HS-5 (cell line): ENCODE results near the gene SCYGR2.

ENCODE experiments used
- DNase-seq: peaks from one replicate; pipeline ENCODE4 v3.0.0-alpha.2; 2012; ENCODE audit warnings: low read depth

The SCYGR2 gene

DNA sequence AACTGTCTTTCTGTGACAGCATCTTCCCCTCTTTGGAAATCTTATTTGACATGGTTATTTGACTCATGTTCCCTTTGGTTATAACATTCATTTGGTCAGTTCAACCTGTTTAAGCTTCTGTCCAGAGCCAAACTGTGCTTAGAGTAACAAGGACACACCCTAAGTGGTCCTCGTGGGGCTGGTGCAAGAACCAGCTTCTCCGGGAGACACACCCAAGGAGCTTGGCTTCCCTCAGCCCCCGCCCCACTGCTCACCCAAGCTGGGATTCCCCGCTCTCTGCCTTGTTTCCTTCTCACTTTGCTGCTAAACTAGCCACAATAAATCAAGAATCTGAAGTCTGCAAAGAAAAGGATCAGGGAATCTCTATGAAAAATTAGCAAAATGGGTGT is 14.6 kb downstream of the SCYGR2 start:
- DNase-seq: no peak

DNA sequence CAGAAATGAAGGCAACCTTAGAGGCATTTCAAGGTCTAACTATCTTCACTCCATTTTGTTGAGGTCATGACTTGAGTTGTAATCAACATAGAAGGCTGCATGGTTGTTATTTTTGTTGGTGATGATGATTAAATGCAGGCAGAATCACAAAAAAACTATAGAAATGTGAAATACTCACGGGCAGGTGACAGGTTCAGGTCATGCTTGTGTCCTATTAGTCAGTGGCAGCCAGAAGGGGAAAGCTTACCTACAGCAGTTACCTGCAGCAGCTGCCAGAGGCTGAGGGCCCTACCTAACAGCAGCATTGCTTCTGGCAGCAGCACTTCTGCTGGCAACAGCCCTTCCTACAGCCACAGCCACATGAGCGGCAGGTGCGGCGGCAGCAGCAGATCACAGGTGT is 15.6 kb downstream of the SCYGR2 start:
- DNase-seq: no peak

DNA sequence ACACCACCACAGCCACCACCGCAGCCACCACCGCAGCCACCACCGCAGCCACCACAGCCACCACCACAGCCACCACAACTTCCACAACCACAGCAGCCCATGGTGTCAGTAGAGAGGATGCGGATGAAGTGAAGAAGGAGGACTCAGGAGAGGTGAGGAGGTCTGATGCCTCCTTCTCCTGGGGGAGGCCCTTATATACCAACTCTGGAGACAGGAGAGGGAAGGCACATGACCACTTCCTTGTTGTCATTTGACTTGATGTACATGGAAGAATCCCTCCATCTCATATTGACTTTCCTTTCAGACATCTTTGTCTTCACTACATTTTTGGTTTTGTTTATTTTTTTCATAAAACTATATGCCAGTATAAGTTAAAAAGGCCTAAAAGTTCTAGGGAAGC is 16.0 kb downstream of the SCYGR2 start, which contains the start of gene SCYGR3:
TSS of gene SCYGR3 (minus strand) at position 101 of the 400 bp plus-strand sequence. CDS start at position 101, 0 bp downstream.
- no peak for DNase-seq

DNA sequence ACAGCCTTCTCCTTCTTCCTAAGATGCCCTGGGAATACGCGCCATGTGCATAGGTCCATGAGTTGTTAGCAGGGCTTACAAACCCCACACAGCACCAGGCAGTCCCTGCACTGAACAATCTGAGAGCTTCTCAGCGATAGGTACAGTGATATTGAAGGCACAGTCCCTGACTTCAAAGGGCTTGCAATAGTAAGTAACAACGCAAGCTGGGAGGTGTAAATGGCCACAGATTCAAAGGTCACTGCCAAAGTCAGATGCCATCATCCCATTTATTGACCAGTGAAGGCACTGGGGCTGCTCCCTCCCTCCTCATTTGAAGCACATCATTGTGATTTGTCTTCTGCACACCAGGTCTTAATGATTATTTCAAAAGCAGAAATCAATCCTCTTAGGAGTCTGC is 16.5 kb downstream of the SCYGR2 start:
- DNase-seq: no peak

DNA sequence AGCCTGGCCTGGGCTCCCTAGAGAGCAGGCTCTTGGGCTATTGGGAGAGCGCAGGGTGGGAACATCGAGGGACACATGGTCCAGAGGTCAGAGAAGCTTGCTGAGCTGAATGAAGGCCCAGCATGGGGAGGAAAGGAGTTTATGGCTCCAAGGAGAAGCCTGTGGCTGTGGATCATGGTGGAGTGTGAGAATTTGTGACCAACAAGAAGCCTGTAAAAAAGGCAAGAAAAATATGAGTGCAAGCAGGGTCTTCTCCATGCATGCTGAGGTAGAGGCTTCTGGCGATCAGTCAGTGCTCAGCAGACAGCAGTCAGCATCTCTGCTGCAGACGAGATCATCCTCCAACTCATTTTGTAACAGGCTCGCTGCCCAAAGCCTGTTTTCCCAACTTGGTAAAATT is 17.2 kb downstream of the SCYGR2 start:
- no peak for DNase-seq

DNA sequence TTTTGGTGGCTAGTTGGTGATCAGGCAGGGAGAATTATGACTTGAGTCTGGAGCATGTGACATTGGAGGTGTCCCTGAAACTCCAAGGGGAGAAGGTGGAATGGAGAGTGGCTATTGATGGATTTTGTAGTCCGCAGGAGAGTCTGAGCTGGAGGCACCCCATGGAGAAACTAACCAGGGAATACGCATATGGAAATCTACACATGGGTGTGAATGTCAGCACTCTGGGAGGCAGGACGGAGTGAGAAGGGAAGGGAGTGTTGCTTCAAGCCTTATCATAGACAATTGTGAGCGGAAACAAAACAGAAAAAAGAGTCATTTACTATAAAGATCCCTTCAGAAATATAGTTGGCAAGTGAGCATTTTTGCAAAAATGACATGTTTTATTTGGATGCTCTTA is 17.9 kb downstream of the SCYGR2 start:
- DNase-seq: no peak

DNA sequence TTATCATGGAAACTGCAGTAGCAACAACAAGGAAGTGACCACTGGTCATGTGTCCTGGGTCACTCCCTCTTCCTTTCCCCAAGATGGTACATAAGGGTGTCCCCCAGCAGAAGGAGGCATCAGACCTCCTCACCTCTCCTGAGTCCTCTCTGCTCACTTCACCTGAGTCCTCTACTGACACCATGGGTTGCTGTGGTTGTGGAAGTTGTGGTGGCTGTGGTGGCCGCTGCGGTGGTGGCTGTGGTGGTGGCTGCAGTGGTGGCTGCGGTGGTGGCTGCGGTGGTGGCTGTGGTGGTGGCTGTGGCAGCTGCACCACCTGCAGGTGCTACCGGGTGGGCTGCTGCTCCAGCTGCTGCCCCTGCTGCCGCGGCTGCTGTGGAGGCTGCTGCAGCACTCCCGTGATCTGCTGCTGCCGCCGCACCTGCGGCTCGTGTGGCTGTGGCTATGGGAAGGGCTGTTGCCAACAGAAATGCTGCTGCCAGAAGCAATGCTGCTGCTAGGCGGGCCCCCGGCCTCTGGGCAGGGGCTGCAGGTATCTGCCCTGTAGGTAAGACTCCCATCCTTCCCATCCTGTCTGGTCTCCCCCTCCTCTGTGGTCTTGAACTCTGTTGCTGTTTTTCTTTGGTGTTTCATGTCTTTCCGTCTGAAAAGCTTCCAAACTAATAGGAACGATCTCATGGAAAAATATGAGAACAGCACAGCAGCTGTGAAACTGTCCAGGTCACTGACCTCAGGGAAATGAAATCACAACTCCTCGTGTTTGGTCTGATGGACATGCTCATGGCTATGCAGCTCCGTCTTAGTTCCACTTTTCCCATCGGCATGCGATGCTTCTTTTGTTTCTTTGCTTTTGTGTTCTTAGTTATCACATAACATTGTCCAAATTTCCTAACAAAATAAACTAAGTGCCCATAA is 18.9 kb downstream of the SCYGR2 start, which contains the start of gene SCYGR4:
TSS of gene SCYGR4 (plus strand) at position 183 of the 915 bp plus-strand sequence. CDS start at position 183, 0 bp downstream.
- no peak for DNase-seq

DNA sequence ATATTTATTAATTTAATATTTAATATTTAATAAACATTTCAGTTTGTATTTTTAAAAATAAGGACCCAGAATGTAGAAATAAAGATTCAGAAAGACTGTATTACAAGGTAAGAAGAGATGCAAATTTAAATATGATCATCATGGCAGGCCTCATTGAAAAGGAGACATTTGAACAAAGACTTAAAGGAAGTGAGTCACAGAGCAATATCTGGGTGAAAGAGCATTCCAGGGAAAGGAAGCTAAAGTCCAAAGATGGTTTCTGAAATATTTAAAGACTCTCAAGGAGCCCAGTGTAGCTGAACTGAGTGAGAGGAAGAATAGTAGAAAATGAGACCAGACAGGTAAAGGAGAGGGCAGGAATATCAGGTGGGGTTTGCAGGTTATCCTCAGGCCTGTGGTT is 24.5 kb downstream of the SCYGR2 start:
- peak; percentile 45 for DNase-seq

DNA sequence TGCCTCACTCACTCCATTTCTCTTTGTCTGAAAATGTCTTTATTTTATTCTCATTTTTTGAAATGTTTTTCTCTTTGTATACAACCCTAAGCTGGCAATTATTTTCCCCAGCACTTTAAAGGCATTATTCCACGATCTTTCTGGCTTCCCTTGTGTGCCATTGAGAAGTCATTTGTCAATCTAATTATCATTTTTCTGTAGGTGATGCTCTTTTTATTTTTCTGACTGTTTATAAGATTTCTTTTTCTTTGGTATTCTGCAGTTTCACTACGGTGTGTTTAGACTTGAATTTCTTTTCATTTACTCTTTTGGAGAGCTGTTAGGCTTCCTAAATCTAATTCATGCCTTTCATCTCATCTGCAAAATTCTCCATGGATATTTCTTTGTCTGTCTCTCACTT is 26.7 kb downstream of the SCYGR2 start:
- DNase-seq: no peak

DNA sequence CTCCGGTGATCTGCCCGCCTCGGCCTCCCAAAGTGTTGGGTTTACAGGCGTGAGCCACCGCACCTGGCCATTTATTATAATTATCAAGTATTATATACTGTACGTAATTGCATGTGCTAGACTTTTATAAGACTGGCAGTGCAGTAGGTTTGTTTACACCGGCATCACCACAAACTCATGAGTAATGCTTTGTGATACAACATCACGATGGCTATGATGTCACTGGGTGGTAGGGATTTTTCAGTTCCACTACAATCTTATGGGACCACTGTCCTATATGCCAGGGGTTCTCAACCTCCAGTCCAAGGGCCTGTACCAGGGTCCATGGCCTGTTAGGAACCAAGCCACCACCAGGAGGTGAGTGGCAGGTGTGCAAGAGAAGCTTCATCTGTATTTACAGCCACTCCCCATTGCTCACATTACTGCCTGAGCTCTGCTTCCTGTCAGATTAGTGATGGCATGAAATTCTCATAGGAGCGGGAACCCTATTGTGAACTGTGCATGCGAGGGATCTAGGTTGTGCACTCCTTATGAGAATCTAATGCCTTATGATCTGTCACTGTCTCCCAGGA is 28.0 kb downstream of the SCYGR2 start:
- no peak for DNase-seq

DNA sequence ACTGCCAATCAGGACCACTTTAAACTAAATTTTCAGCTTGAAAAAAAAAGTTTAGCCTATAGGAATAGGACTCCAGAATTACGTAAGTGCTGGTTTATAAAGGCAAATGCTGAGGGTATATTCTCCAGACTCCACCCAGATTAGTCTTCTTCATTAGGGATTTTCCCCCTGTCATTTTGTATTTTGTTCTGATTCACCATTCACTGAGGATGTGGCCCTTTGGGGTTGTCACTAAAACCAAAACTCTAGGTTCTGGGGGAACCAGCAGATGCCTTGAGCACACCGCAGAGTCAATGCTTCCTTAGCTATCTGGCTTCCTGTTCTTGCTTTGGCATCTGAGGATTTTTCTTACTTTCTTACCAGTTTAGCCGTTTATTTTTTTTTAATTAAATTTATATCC is 29.1 kb downstream of the SCYGR2 start:
- no peak for DNase-seq

DNA sequence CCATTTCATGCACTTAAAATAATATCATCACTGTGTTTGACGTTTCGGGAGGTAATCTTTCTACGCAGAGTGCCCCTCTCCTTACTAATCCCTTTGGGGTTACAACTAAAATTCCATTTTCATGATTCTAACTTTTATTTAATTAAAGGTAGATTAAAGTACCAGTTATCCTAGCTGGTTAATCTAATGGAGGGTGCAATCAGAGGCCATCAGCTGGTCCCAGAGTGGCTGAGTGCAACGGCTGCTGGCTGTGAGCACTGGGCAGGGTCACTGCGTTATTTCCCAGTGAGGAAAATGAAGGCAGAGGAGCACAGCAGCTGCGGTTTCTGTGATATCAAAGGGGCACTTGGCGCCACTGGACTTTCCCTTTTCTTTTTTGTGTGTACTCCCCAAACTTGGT is 30.7 kb downstream of the SCYGR2 start:
- no peak for DNase-seq

DNA sequence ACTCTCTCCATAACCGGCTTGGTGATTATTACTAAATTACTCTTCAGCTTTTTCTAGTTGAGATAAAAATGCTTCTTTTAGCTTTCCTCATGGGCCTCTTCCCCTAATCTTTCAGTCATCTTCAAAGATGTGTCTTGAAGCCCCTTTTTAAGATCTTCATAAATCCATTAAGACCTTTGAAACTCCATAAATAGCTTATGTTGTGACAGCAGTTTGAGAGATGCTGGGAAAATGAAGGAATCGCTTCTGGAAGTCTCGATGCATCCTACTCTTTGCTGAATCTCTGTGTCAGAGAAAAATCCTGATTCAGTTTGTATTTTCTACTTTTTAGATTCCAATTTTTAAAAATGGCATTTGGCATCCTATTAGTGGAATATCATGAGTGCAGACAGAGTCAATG is 31.6 kb downstream of the SCYGR2 start:
- DNase-seq: no peak

DNA sequence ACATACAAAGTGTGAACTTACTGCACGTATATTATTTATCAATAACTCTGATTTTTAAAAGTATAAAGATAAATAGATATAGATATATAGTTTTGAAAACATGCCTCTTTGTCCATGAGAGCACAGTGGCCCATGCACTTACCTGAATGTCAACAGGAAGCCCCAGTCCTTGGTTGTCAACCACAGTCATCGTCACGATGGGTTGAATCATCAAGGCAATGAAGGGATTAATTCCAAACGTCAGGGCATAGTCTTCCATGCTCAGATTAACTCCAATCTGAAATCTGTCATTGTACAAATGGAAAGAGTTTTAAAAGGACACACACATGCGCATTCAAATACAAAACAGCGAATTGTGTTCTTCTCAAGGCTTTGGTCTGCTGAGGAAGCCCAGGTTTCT is 34.1 kb downstream of the SCYGR2 start:
- no peak for DNase-seq

DNA sequence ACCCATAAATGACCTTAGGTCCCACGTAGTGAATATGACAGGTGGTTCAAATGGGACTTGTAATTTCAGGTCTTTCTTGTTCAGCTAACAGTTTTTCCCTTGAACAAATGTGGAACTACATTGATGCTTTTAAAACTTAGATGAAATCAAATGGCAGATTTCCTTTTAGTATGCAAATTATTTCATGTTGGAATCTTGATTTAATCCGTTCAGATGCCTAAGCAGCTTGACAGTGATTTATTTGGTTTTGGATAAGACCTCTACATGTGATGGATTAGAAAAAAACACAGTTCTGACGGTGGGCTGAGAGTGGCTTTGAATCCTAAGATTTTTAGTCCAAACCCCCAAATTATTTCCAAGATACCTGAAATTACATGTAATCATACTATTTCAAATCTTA is 35.5 kb downstream of the SCYGR2 start:
- no peak for DNase-seq

DNA sequence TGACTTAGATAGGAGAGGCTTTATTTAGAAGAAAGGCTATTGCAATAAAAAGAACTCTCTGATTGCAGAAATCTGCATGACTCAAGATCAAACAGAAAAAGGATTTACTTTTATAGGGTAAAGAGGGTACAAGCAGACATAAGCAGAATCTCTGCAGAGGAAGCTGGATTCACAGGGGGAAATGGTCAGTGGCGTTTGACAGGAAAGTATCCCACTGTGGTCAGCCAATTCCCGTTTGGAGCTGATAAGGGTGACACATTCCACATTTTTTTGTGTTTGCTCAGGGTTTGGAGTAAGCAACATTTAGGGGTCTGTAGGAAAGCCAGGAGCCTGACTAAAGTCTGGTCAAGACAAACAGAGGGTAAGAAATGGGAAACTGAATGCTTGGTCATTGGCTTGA is 44.0 kb downstream of the SCYGR2 start:
- no peak for DNase-seq

DNA sequence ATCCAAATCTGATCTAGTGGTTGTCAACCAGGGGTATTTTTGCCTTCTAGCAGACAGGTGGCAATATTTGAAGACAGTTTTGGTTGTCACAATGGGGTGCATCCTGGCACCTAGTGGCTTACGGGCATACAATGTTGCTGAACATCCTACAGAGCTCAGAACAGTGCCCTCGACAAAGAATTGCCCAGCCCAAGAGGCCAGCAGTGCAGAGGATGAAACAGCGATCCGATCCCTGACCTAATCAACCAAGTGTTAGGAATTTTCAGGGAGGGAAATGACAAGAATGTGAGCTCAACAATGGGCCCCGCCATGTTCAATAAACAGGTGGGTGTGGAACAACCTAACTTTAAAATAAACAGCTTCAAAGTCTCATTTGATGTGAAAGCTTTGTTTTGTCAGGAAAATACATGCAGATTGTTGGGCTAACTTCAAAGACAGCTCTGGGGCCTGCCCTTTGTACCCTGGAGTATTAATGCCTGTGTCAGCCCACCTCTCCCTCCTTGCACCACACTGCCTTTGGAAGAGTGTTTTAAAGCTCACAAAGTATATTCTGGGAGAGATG is 45.4 kb downstream of the SCYGR2 start:
- no peak for DNase-seq
